ENCODE results near the gene SIRPA. TPM values are rescaled to one million over a fixed set of nuclear protein-coding genes. Genes with fewer than 3 reads are reported as not detected.
A peak's percentile ranks its signal among the peaks of the same experiment; 100 is the strongest.

Gene SIRPA
- total and polyA plus RNA-seq, 10 of the 15 experiments (the other 5 are each of a cell fraction or from before 2014, with no cell fraction given), result 1.7 to 13.2 (median 5.0) TPM

GRCh38 chr20:1953621-1954020, 58.4 kb downstream of the SIRPA start:
- ChIA-PET CTCF (interaction anchor here (0.6 to 2.2 kb wide), 5 partner anchors 10 to 250 kb away, joined by 3 to 7 read pairs (median 4); no protein-coding TSS in a partner anchor), SMC1A (ENCODE audit: uncharacterized antibody, unreplicated experiment) (interaction anchor here (0.7 to 3.6 kb wide), 2 partner anchors 12 to 152 kb away, joined by 3 to 16 read pairs; no protein-coding TSS in a partner anchor), POLR2A (no interaction called here), RAD21 (ENCODE audit: unreplicated experiment) (interaction anchor here (1.0 to 1.6 kb wide), 2 partner anchors 57 to 152 kb away, joined by 3 to 7 read pairs; no protein-coding TSS in a partner anchor)
- FAIRE-seq (peak; percentile 68), ATAC-seq (peak; percentile 19; the same call in 2 of the 3 replicates), DNase-seq (ENCODE audit: low read depth, low spot score) (no peak)
- no peaks in the 10 kb centered on the region for H4K20me1 ChIP-seq (ENCODE audit: control insufficient read depth, insufficient read depth)
- no peak overlapping the region for H3K27ac ChIP-seq (ENCODE audit: control insufficient read depth, insufficient read depth)
- no TSS peak for BruUV-seq (replicated peaks)
- no peak overlapping the region for H3K9ac ChIP-seq (ENCODE audit: control insufficient read depth, insufficient read depth, low read length)
- intact Hi-C loops (cut with micrococcal nuclease; ENCODE audit: unreplicated experiment), result loop anchor here (5.0 kb wide), 1 partner anchor 151 kb away; no protein-coding TSS in a partner anchor
- TF ChIP-seq HDGF (IDR thresholded peaks at IDR 0.05), result no peak
- no peak for TF ChIP-seq IRF5 (IDR thresholded peaks at IDR 0.05; ENCODE audit: borderline replicate concordance)
- no peak for TF ChIP-seq PAX5 (IDR thresholded peaks at IDR 0.05; ENCODE audit: borderline replicate concordance, low read depth, low read length)
- TF ChIP-seq MTA3 (IDR thresholded peaks at IDR 0.05; ENCODE audit: borderline replicate concordance, low read length), result no peak
- no peak for TF ChIP-seq MYB (IDR thresholded peaks at IDR 0.05; ENCODE audit: borderline replicate concordance, low read depth, low read length)
- TF ChIP-seq ELK1 (IDR thresholded peaks at IDR 0.05; ENCODE audit: low read depth, low read length), result no peak
- H2AFZ ChIP-seq (ENCODE audit: control insufficient read depth, low read depth, low read length), result peak overlapping the region; percentile 46
- H3K4me3 ChIP-seq, result no peak overlapping the region
- H3K79me2 ChIP-seq (ENCODE audit: control insufficient read depth, insufficient read depth, low read length), result no peaks in the 10 kb centered on the region
- in situ Hi-C loops (cut with MboI), result no loop called here
- H3K9me3 ChIP-seq (replicated peaks; ENCODE audit: control insufficient read depth, insufficient read depth, low read length), result no peaks in the 10 kb centered on the region
- peaks cover 18% of the 10 kb centered on the region for H3K4me1 ChIP-seq (ENCODE audit: control insufficient read depth, insufficient read depth, low read length)
- peak overlapping the region; percentile 44; the same call in 1 of the 2 replicates for H3K4me2 ChIP-seq (ENCODE audit: control insufficient read depth, insufficient read depth)
- H3K36me3 ChIP-seq (ENCODE audit: control insufficient read depth in 2 of 2, insufficient read depth in 2 of 2, low read length in 1 of 2), result no peaks in the 10 kb centered on the region
- WGBS (ENCODE audit: insufficient coverage, insufficient replicate concordance, low lambda C conversion rate, missing lambda C conversion rate), result 18% methylated on average over 5 of the region's 5 CpGs
- H3K27me3 ChIP-seq (replicated peaks in 1 of 2; ENCODE audit: control insufficient read depth in 2 of 2, insufficient read depth in 2 of 2, low read length in 1 of 2), result no peaks in the 10 kb centered on the region

All from GM12878 (cell line).